Upper lobe of left lung (tissue), 4 donors: ENCODE results near the gene ATP12A.

Source experiments
- CTCF ChIP-seq, 6 experiments: fragments of 450-650 bp in 4 of 6; fragments of 200-600 bp in 2 of 6; sonication (generic) in 2 of 6; IDR thresholded peaks; one replicate each; pipeline ENCODE4 v1.5.1; 2016 to 2019; ENCODE audit warnings: antibody characterized with exemption in 6 of 6
- POLR2A ChIP-seq, 4 donors: fragments of 450-650 bp; IDR thresholded peaks; one replicate each; pipeline ENCODE4 v1.5.1; 2016 to 2017; ENCODE audit warnings: antibody characterized with exemption in 4 of 4, mild to moderate bottlenecking in 2 of 4

GRCh38 chr13:24727731-24728601 lies 47.8 kb downstream of the ATP12A start:
- TF ChIP-seq CTCF (IDR thresholded peaks at IDR 0.05) (peak; percentile 22 to 70 (median 55)), POLR2A (IDR thresholded peaks at IDR 0.05) (no peak)
